ENCODE results near the gene VSTM4. TPM values are rescaled to one million over a fixed set of nuclear protein-coding genes. Genes with fewer than 3 reads are reported as not detected.

Gene VSTM4
- total RNA-seq, 1 donor from 2014 or later: 0.27 TPM

- intact Hi-C loops (cut with micrococcal nuclease): no loop called here
Observed at GRCh38 chr10:49092477-49092876, 22.8 kb downstream of the VSTM4 start.

GRCh38 chr10:49091450-49092210 is 23.7 kb downstream of the VSTM4 start:
- intact Hi-C loops (cut with micrococcal nuclease): no loop called here

DNA sequence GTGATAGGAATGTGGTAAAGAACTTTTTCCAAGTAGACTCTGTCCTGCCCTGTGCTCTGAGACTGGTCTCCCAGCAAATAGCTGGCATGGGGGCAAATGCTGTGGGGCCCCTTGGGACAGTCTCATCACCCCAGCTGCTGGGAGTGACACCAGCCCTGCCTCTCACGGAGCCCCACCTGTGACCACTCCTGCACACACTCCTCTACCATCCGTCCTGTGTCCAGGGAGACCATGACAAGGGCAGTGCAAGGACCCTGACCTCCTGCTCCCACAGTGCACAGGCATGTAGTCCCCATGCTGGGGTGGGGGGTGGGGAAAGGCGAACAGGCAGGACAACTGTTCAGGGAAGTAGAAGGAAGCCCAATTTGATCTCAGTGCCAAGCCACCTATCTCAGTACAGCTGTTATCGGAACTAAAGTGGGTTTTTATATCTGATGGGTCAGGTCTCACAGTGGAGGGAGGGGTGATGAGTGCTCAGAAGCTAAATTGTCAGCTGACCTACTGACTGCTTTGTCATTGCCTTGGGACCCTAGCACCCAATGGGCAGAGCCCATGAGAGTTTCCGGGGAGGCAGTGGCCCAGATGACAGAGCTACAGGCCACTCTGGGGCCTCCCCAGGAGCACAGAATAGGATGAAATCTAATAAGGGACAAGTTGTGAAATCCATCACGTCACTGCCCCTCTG is 24.5 kb downstream of the VSTM4 start:
- intact Hi-C loops (cut with micrococcal nuclease): no loop called here

GRCh38 chr10:49090189-49090575 is 25.1 kb downstream of the VSTM4 start:
- intact Hi-C loops (cut with micrococcal nuclease): no loop called here

GRCh38 chr10:49089557-49090188 is 25.6 kb downstream of the VSTM4 start:
- intact Hi-C loops (cut with micrococcal nuclease): no loop called here

DNA sequence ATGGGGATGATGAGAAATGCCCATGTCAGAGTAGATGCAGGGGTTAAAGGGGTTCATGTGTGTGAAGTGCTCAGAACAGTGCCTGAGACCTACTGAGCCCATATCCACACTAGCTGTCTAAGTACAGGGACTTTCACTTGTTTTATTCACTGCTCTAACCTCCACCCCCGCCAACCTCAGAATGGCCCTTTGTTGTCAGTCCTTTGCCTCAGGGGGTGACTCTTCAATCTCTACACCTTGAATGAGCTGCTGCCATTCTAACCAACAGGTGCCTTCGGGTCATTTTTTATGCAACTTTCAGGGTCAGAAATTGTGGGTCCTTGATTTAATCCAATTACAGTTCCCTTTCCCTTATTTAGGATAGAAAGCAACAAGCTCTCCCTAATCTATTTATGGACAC is 26.2 kb downstream of the VSTM4 start:
- intact Hi-C loops (cut with micrococcal nuclease): no loop called here

- intact Hi-C loops (cut with micrococcal nuclease): no loop called here
Observed at GRCh38 chr10:49086889-49087288, 28.4 kb downstream of the VSTM4 start.

GRCh38 chr10:49083261-49083660 is 32.1 kb downstream of the VSTM4 start:
- intact Hi-C loops (cut with micrococcal nuclease): no loop called here

GRCh38 chr10:49082766-49083165 is 32.6 kb downstream of the VSTM4 start:
- intact Hi-C loops (cut with micrococcal nuclease): no loop called here

DNA sequence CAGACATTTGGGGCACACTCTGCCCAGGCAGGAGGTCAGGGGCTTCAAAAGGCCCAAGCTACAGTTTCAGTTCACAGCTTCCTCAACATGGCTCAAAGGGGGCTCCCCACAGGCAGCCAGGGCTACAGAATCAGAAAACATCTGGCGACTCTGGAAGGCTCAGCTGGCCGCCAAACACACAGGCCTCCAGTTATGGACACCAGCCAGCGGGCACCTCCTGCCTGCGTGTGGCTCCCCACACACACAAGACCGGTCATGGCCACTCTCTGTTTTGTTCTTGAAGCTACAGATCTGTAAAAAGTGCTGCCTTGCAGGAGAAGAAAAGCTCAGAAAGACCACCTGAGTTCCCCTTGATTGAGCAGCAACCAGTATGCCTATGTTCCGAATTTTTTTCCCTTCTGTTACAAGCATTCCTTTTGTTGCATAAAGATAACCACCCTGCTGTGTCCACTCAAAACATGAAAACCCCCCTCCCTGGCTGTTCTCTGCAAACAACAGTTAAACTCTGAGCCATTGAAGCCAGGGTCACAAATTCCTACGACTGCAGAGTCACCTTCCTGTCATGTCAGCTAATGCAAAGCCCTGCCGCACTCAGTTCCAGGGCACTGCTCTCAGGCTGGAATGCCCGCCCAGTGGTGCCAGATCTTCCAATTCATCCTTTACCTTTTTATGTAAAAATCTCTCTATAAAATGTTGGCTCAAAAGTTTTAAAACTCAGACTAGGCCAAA is 33.6 kb downstream of the VSTM4 start:
- intact Hi-C loops (cut with micrococcal nuclease): no loop called here

DNA sequence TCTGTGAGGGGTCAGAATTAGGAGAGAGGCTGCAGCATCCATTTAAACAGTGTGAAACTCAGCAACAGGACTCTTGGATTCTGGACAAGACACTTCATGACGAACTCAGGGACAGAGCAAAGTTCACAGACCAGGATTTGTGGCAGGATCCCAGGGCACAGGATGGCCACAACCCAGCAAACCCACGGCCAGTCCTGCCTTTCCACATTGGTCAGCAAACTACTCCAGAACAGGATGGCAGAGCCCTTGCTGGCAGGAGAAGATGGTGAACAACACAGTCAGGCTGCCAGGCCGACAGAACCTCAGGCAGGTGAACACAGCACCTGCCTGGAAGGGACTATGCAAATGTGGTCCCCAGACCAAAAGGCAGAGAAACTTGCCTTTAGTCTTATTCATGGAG is 34.4 kb downstream of the VSTM4 start:
- intact Hi-C loops (cut with micrococcal nuclease): no loop called here

GRCh38 chr10:49080071-49080470 is 35.3 kb downstream of the VSTM4 start:
- intact Hi-C loops (cut with micrococcal nuclease): no loop called here

- intact Hi-C loops (cut with micrococcal nuclease): no loop called here
Observed at GRCh38 chr10:49079499-49079898, 35.8 kb downstream of the VSTM4 start.

GRCh38 chr10:49079072-49079471 is 36.2 kb downstream of the VSTM4 start:
- intact Hi-C loops (cut with micrococcal nuclease): no loop called here

GRCh38 chr10:49078433-49078832 is 36.9 kb downstream of the VSTM4 start:
- intact Hi-C loops (cut with micrococcal nuclease): no loop called here

DNA sequence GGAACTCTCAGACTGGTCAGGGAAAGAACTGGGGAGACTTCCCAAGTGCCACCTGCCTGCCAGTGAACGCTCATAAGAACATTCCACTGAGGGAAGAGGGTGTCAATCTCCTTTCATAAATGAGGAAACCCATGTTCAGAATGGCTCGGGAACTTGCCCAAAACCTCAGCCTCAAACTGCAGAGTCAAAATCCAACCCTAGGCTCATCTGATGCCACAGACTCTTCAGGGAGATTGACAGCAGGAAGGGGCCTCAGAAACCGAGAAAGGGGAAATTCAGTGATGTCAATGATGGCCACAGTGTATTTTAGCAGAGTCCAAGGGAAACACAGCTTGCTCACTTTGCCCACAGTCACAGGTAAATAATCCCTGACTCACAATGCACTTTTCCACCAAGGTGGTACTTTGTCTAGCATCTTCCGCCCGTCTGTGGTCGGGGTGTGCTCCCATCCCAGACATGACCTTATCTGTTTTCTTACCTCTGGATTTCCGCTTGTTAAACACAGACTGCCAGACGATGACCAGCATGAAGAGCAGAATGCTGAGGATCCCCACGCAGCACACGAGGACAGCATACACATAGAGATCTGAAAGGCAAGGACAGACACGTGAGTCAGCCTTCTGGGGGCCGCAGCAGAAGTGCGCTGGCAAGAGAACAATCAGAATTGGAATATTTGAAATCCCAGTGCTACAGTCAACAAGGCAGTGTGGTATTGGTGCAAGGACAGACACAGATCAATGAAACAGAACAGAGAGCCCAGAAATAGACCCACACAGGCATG is 38.4 kb downstream of the VSTM4 start:
- intact Hi-C loops (cut with micrococcal nuclease): no loop called here

- intact Hi-C loops (cut with micrococcal nuclease): no loop called here
Observed at GRCh38 chr10:49076319-49076718, 39.0 kb downstream of the VSTM4 start.

GRCh38 chr10:49075743-49076142 is 39.6 kb downstream of the VSTM4 start:
- intact Hi-C loops (cut with micrococcal nuclease): no loop called here

- intact Hi-C loops (cut with micrococcal nuclease): no loop called here
Observed at GRCh38 chr10:49074836-49075682, 40.3 kb downstream of the VSTM4 start.

Measured in T-helper 2 cell treated with Interferon-gamma antibody and Interleukin-4, amounts not matched to agents 100 ng/mL and 5 ng/mL, for 36 hours (primary cell).